HG03135 (cell line): ENCODE data around the gene BICD1.
A peak's percentile ranks its signal among the peaks of the same experiment; 100 is the strongest.

Experiments used
- ATAC-seq: cut with Tn5 transposase; IDR thresholded peaks from one replicate; pipeline ENCODE4 v1.9.1; 2021; ENCODE audit warnings: mild to moderate bottlenecking, moderate library complexity; ENCODE audit not compliant: unreplicated experiment

Gene BICD1

DNA sequence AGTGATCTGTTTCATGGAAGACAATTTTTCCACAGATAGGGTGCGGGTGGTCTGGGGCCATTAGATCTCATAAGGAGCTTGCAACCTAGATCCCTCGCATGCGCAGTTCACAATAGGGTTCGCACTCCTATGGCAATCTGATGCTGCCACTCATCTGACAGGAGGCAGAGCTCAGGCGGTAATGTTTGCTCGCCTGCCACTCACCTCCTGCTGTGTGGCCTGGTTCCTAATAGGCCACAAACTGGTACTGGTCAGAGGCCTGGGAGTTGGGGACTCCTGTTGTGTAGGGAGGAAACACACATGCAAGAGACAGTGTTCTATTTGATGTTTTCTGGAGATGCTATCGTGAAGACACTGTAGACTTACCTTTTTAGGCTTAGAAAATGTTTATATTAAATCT, 215.7 kb downstream of the BICD1 start:
- ATAC-seq: no peak

DNA sequence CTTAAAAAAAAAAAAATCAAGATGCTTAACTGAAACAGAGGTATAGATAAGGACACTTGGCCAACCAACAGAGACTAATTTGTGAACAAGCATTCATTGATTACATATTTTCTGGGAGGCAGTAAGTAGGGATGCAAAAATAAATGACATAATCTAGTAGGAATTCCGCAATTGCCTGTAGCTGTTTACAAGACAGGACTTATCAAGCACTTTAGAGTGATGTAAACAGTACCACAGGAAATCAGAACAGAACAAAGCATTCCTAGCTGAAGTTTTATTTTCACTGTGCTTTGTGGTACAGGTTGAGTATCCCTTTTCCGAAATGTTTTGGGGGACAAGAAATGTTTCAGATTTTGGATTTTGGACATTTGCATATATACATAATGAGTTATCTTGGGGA, 224.5 kb downstream of the BICD1 start:
- ATAC-seq: no peak

DNA sequence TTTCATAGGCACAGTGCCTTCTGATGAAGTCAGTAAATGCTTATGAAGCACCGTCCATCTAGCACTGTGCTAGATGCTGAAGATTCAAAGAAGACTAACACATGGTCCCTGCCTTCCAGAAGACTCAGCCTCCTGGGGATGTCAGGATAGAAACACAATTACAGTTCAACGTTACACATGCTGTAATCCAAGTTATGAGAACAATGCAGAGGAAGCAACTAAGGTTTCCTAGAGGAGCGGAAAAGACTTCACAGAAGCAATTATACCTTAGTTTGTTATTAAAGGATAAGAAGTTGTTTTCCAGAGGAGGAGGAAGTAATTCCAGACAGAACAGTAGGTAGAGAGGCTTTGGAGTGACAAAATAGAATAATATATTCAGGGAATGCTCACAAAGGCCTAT, 225.8 kb downstream of the BICD1 start:
- no peak for ATAC-seq

DNA sequence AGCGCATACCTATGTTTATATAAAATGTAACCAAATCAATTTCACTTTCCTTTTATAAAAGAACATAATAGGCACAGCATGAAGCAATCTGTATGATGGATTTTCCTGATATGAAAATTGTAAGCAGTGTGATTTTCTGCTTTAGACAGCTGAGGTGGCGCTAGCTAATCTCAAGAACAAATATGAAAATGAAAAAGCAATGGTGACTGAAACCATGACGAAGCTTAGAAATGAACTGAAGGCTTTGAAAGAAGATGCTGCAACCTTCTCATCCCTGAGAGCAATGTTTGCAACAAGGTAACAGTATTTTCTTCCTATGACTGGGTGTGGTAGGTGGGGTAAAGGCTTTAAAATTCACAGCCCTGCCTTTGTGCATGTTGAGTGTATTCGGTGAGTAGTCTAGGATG, 227.7 kb downstream of the BICD1 start:
- no peak for ATAC-seq

DNA sequence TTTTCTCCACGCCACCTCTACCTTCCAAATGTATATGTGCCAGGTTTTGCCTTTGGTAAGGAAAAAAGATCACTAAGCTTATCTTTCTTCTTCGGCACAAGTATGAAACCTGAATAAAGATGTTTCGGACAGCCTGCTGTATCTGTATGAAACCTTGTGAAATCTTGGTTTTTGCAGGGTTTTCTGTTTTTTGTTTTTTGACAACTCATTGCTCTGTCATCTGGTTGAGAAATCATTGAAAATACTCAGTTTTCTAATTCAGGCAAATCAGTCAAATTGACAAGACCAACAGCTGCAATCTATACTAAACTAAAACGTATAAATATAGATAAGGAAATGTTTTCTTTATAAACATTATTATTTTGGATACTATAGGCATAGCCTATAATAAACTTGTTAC, 229.6 kb downstream of the BICD1 start:
- no peak for ATAC-seq

DNA sequence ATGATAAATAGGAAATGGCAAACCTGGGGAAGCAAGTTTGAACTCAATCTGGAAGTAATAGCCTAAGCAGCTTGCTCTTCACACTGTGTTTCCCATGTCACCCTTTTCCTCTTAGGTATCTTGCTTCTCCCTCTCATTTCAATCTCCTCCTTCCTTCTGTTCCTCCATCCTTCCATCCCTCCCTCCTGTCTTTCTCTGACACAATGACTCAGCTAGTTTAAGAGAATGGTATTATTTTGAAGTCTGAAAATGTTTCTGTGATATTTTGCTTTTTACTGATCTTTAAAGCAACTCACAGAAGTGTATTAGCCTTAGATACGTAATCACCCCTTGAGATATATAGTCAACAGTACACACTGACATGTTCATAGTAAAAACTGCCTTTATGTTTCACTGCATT, 236.8 kb downstream of the BICD1 start:
- no peak for ATAC-seq

DNA sequence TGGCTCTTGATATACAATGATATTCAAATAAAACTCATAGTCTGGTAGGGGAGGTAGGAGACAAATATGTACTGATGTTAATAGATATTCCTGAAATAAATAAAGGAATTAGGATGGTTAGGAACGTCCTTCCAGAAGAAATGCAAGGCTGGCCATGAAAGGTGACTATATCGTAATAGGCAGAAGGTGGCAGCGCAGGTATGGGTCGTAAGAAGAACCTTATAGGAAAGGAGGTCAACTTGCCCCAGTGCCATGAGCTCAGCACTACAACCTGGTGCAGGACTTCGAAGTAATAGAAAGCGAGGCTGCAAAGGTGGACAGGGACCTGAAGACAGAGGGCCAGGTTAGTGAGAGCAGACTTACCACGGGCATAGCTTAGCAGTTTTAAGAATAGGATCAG, 237.4 kb downstream of the BICD1 start:
- no peak for ATAC-seq

DNA sequence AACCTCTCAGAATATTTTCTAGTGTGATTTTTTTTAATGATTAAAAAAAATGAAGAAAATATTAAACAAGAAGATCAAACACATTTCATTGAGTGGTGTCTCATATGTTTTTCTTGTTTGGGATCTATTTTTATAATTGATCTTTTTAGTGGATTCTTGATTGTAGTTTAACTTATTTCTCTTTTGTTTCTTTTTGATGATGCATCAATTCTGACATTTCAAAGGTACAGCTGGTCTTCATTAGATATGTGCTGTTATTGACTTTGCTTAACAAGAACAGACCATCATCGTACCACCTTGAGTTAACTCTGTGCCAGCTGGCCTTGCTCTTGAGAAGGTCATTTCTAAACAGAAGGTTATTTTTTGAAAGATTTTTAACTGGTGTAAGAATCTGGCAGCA, 246.9 kb downstream of the BICD1 start:
- no peak for ATAC-seq

DNA sequence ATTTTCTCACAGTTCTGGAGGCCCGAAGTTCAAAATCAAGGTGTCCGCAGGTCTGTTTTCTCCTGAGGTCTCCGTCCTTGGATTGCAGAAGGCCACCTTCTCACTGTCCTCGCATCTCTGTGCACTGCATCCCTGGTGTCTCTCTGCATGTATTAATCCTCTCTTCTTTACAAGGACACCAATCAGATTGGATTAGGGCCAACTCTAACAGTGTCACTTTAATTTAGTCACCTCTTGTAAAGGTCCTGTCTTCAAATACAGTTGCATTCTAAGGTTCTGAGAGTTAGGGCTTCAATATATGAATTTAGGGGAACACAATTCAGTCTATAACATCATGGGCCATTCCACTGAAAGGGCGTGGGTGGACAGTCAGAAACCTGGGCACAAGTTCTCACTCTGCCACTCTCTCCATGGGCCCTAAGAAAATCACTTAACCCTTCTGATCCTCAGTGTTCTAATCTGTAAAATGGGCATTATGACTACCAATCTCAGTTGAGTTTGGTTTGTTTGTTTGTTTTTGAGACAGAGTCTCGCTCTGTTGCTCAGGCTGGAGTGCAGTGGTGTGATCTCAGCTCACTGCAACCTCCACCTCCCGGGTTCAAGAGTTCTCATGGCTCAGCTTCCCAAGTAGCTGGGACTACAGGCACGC, 251.1 kb downstream of the BICD1 start:
- ATAC-seq: no peak

DNA sequence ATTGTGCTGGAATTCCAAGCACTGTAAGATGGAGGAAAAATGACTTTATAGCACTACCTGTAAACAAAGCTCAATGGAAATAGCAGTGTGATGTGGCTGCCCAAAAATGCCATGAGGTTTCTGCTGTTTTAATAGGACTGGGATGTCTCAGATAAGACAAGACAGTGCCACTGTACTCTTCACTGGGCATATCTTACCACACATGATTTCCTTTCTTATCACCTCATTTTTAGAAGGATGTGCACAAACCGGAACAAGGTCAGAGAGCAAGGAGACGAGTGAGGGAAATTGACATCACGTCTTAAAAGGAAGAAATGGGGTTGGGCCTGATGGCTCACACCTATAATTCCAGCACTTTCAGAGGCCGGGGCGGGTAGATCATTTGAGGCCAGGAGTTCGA, 254.3 kb downstream of the BICD1 start:
- ATAC-seq: no peak

DNA sequence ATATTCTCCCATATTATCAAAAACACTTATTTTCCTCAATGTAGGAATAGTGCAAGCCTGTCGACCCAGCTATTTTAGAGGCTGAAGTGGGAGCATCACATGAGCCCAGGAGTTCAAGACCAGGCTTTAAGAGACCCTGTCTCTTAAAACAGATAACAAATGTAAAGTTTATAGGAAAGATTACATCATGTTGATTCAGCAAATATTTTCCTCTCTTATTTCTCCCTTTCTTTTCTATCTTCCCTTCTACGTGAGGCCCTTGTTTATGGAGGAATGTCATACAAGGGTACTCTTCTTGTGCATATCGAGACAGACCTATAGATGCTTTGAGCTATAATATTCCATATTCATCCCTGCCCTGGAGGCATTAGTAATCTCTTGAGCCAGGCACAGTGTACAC, 256.2 kb downstream of the BICD1 start:
- ATAC-seq: no peak

DNA sequence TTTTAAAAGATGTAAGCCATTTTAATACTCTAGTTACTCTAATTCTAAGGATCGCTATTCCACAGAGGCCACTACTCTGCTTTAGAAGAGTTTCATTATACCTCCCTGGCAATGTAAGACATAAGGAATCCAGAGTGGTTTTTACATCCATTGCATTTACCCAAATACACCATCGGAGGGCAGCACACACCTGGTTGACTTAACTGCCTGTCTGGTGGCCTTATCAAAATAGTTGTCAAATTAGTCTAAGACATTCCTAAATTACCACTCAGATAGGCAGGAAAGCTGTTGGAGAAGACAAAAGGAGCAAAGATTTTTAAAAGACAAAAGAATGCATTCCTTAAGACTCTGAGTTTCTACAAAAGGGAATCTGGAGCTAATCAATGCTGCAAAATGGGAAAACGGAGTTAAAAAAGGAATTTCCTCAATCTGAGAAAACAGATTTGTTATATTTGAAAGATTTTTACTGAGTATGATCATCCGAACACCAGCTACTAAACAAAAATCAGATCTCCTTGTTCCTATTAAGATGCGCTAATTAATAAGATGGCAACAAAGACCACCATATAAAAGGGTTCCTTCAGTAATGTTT, 258.9 kb downstream of the BICD1 start:
- ATAC-seq: peak; percentile 65

DNA sequence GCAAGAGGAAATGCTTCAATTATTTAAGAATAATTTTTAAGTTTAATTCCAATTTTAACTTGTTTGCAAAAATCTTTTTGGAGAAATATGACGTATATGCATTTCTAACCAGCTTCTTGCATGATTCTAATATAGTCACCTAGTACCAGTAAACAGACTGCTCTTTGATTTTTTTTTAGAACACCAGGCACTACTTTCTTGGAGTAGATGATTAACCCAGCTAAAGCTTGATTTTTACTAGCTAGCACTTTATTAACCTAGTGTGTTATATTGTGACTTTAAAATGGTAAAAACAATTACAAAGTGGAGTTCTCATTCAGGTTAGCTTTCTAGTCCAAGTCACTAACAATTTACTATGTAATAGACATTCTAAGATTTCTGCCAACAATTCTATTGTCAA, 260.1 kb downstream of the BICD1 start:
- ATAC-seq: no peak

DNA sequence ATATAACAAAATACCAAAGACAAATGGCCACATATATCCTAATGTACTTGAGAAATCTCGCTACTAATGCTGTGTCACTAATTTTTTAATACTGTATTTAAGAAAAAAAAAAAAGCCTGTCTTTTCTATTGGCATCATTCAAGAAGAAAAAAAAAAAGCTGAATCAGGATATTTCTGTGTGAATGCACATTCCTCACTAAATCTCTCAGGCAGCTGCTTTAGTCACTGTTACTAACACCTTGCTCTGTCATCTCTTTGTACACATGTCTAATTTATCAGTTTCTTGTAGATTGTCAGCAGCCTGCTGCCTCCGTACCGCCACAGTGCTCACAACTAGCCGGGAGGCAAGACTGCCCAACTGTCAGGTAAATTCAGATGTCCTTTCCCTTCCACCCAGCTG, 260.7 kb downstream of the BICD1 start:
- ATAC-seq: no peak

DNA sequence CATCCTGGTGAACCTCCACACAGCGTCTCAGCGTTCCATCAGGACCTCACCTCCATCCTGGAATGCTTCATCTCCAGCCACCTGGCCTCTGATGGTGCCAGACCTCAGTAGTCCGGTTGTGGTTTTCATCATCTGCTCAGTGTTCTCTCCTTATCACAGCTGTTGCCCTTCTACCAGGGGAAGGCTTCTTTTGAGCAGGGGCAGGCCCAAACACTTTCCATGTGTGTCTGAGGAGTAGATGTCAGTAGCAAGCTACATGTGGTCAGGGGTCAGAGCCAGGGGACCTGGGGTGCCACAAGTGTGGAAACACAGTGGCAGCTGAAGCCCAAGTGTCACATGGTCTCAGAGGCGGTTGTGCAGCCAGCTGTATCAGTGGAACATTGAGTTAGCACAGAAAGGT, 262.6 kb downstream of the BICD1 start:
- no peak for ATAC-seq

DNA sequence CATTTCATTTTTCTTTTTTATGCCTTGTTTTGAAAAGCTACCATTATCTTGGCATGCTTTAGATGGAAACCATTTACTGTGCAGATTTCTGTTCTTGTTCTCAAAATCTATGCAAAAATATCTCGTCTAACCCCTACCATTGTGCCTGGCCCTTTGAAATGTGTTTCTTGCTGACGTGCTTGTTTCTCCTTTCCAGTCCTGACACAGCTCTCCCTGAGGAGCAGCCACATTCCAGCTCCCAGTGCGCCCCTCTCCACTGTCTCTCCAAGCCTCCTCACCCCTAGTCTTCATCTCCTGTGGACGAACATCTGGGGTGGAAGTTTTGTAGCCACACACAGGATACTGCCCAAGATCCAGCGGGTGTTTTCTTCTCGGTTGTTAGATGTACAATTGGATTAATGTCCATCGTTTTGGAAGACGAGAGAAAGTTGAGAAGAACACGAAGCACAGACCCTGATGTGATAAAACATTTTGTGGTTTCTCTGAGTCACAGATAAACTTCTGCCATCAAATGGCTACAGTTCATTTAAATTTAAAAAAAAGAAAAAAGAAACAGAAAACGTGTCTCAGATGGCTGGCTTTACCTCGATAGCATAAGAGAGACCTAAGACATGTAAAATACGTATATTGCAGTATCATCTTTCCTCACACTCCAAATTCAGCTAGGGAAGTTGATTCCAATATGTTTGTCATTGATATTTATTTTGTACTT, 270.9 kb downstream of the BICD1 start:
- no peak for ATAC-seq

DNA sequence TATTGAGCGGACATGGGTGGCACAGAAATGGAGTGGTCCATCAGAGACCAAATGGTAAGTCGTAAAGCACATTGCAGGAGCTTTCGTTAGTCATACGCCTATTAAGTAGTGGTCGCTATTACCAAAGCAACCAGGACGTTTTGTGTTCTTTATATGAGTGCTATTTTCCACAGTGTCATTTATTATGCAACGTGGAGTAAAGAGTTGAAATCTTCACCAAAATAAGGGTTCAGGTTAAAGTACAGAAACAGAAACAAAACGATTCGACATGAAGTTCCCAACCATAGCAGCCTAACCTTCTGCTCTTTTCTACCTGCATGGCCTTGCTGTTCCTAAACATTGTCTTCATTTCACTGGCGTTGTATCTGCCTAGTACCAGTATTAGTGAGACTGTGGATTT, 272.6 kb downstream of the BICD1 start:
- ATAC-seq: no peak

DNA sequence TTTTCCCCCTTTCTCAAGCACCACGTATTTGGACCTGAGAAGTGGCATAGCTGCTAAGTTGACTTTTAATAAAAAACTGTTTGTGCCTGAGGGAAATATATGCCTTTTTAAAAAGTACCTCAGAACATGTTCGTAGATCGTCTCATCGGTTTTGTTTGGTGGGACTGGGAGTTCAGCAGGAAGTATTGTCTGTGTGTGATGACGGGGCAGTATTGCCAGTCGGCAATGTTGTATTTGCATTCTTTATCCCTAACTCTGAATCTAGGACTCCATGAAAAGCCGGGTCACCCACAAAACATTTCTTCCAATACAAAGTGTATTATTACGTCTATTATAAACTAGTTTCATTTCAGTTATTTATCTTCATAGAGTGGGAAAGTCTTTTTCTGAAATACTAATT, 273.0 kb downstream of the BICD1 start:
- ATAC-seq: no peak

DNA sequence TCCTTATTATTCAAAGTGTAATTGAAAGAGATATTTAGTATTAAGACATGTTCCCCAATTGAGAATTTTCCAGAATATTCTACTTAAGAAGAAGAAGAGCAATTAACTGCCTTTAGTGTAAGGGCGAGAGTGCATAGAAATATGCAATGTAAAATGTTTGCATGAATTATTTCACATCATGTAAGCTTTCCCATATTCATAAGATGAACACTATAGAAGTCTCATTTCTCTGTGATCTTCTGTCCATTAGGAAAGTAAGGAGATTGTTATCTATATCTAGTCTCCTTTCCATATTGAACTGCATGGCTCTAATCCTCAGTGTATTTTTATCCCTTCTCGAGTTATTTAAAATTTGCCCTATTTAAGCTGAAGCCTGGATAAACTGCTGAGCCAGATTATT, 275.6 kb downstream of the BICD1 start:
- ATAC-seq: no peak

DNA sequence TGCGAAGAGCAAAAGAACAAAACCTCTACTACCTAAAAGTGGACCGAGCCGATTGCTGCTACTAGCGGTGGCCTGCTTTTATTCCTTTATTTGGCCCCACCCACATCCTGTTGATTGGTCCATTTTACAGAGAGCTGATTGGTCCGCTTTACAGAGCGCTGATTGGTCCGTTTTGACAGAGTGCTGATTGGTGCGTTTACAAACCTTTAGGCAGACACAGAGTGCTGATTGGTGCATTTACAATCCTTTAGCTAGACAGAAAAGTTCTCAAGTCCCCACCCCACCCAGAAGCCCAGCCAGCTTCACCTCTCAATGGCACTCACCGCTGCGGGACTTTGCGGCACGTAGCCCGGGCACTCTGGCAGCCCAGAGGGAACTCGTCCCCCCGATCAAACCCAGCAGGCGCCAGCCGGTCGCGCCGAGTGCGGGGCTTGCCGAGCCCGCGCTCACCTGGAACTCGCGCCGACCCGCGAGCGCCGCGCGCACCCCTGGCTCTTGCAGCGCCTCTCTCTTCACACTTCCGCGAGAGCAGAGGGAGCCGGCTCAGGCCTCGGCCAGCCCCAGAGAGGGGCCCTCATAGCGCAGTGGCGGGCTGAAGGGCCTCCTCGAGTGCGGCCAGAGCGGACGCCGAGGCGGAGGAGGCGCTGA, 284.0 kb downstream of the BICD1 start:
- ATAC-seq: no peak

DNA sequence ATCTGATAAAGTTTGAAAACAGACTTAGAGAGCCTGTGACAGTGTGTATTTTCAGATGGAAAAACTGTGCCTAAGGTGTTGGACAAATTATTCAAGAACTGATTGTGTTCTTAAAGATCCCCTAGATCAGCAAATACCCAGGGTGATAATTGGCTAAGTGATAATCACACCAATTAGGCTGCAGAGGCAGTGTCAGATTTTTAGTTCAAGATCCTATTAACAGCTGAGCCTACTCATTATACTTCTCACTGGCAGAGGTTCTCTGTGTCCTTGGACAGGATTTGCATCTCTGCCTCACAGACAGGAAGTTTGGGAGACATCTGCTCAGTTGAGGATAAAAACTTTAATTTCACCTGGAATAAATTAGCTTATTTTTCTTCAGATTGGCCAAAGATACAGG, 288.4 kb downstream of the BICD1 start:
- no peak for ATAC-seq

DNA sequence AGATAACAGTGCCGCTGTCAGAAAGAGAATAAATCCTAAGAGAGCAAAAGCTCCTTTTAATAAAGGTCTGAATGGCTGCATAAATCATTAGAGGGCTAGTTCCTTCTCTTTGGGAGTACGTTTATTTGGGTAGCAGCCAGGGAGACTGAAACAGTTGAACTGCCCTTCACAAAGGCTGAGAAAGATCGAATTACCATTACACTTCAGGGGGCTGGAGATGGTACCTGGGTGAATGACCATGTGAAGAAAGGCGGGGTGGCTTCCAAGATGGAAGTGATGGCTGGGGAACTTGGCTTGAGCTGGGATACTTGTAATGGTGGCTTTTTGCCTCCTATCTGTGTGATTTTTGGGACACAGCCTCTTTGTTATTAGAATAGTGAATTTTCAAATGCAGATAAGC, 291.0 kb downstream of the BICD1 start:
- ATAC-seq: no peak
